H1 (cell line): ENCODE data around the gene SHLD3. TPM values are rescaled to one million over a fixed set of nuclear protein-coding genes. Genes with fewer than 3 reads are reported as not detected.
"Not testable (repeated sequence)": the region's sequence is repeated elsewhere in the genome, so short reads cannot be mapped to it uniquely, and the experiment has no call there.

Experiments
- CTCF ChIA-PET: fragments of 300-600 bp; sonication (Branson Sonifier 250); formaldehyde crosslinking; loops from one replicate; lab custom pipeline; 2021; ENCODE audit not compliant: partially characterized antibody; lab: Charles Lee
- POLR2A ChIA-PET: fragments of 300-600 bp; sonication (Branson Sonifier 250); formaldehyde crosslinking; loops from one replicate; lab custom pipeline; 2021; ENCODE audit warnings: inconsistent platforms; ENCODE audit not compliant: partially characterized antibody; lab: Charles Lee
- DNase-seq, 2 experiments: peaks; one replicate each; pipeline versions ENCODE4 v3.0.0 to v3.0.0-alpha.2; 2010 to 2022; ENCODE audit warnings: low spot score in 2 of 2, low read depth in 1 of 2, mixed read lengths in 1 of 2
- FAIRE-seq: peaks from 2 replicates; lab custom pipeline; 2011; peaks lifted over from hg19 to GRCh38; lab: Jason Lieb, UNC
- H2AFZ ChIP-seq: 2 replicates; pipeline ENCODE4 v1.8.1; 2012; ENCODE audit warnings: low read length, inconsistent platforms
- H2AK5ac ChIP-seq: 2 replicates; pipeline ENCODE4 v1.6.1; 2013; ENCODE audit warnings: low read depth, low read length
- H2BK120ac ChIP-seq: replicated peaks from 2 replicates; pipeline ENCODE3; 2013; ENCODE audit warnings: low read depth, low read length, inconsistent platforms
- H2BK12ac ChIP-seq: 2 replicates; pipeline ENCODE4 v1.6.1; 2013; ENCODE audit warnings: low read depth, low read length
- H2BK15ac ChIP-seq: 2 replicates; pipeline ENCODE4 v1.6.1; 2013; ENCODE audit warnings: low read length
- H2BK20ac ChIP-seq: 2 replicates; pipeline ENCODE4 v1.6.1; 2013; ENCODE audit warnings: low read length
- H2BK5ac ChIP-seq: 2 replicates; pipeline ENCODE4 v1.6.1; 2013; ENCODE audit warnings: low read depth, low read length
- H3K14ac ChIP-seq: 2 replicates; pipeline ENCODE4 v1.6.1; 2013; ENCODE audit warnings: inconsistent platforms; ENCODE audit not compliant: insufficient read length
- H3K18ac ChIP-seq: 2 replicates; pipeline ENCODE4 v1.6.1; 2013; ENCODE audit warnings: low read length; ENCODE audit errors: extremely low read depth
- H3K23ac ChIP-seq: 2 replicates; pipeline ENCODE4 v1.6.1; 2013; ENCODE audit warnings: inconsistent platforms; ENCODE audit not compliant: insufficient read length
- H3K23me2 ChIP-seq: 2 replicates; pipeline ENCODE4 v1.6.1; 2013; ENCODE audit warnings: low read depth, low read length
- H3K27ac ChIP-seq: 2 replicates; pipeline ENCODE4 v1.6.1; 2011; ENCODE audit warnings: low read depth, low read length, inconsistent platforms
- H3K27me3 ChIP-seq, 4 experiments: replicated peaks in 1 of 4; 1 replicate in 1 of 4; 2 replicates in 3 of 4; pipeline versions ENCODE4 v1.6.1 to v1.8.1; 2011 to 2013; ENCODE audit warnings: low read length in 3 of 4, mild to moderate bottlenecking in 3 of 4, inconsistent platforms in 2 of 4, mixed read lengths in 2 of 4, moderate library complexity in 1 of 4; ENCODE audit not compliant: control insufficient read depth in 3 of 4, insufficient read depth in 3 of 4; ENCODE audit errors: extremely low read depth in 1 of 4
- H3K36me3 ChIP-seq, 4 experiments: 2 replicates each; pipeline versions ENCODE4 v1.6.1 to v1.8.1; 2011 to 2013; ENCODE audit warnings: mild to moderate bottlenecking in 4 of 4, low read length in 3 of 4, moderate library complexity in 2 of 4, control low read depth in 1 of 4, inconsistent platforms in 1 of 4; ENCODE audit not compliant: insufficient read depth in 4 of 4, control insufficient read depth in 2 of 4
- H3K4ac ChIP-seq: replicated peaks from 2 replicates; pipeline ENCODE3; 2013; ENCODE audit warnings: low read length, low read depth, mixed read lengths, inconsistent platforms; ENCODE audit not compliant: insufficient read length
- H3K4me1 ChIP-seq, 4 experiments: replicated peaks in 1 of 4; 1 replicate in 1 of 4; 2 replicates in 3 of 4; pipeline versions ENCODE4 v1.6.1 to v1.8.1; 2011 to 2013; ENCODE audit warnings: low read length in 3 of 4, inconsistent platforms in 2 of 4, mixed read lengths in 1 of 4; ENCODE audit not compliant: insufficient read depth in 4 of 4, control insufficient read depth in 3 of 4
- H3K4me2 ChIP-seq, 2 experiments: 2 replicates each; pipeline versions ENCODE4 v1.6.1 to v1.8.1; 2011 to 2013; ENCODE audit warnings: low read depth in 2 of 2, low read length in 2 of 2, control low read depth in 1 of 2, inconsistent platforms in 1 of 2, mild to moderate bottlenecking in 1 of 2; ENCODE audit not compliant: insufficient read depth in 1 of 2
- H3K4me3 ChIP-seq, 4 experiments: fragments of 200-600, 300-600 bp in 1 of 4; sonication (generic), shearing (Covaris generic), sonication (Bioruptor Twin) in 1 of 4; 2 replicates each; pipeline versions ENCODE4 v1.5.1 to v1.8.1; 2011 to 2016; ENCODE audit warnings: low read length in 4 of 4, low read depth in 3 of 4, control low read depth in 2 of 4, inconsistent platforms in 2 of 4, mild to moderate bottlenecking in 2 of 4, mixed read lengths in 1 of 4, moderate library complexity in 1 of 4; ENCODE audit not compliant: insufficient read depth in 2 of 4; ENCODE audit errors: extremely low read depth in 1 of 4
- H3K56ac ChIP-seq: replicated peaks from 2 replicates; pipeline ENCODE3; 2013; ENCODE audit warnings: low read depth, mild to moderate bottlenecking, mixed read lengths, low read length, inconsistent platforms; ENCODE audit not compliant: insufficient read length
- H3K79me1 ChIP-seq: 2 replicates; pipeline ENCODE4 v1.6.1; 2013; ENCODE audit warnings: low read depth, low read length, control low read depth
- H3K79me2 ChIP-seq, 2 experiments: 2 replicates each; pipeline versions ENCODE4 v1.6.1 to v1.8.1; 2012 to 2013; ENCODE audit warnings: low read length in 2 of 2, mild to moderate bottlenecking in 2 of 2, inconsistent platforms in 1 of 2; ENCODE audit not compliant: insufficient read depth in 2 of 2, control insufficient read depth in 1 of 2
- H3K9ac ChIP-seq, 4 experiments: replicated peaks in 1 of 4; 1 replicate in 1 of 4; 2 replicates in 3 of 4; pipeline versions ENCODE4 v1.6.1 to v1.8.1; 2011 to 2013; ENCODE audit warnings: low read depth in 3 of 4, low read length in 3 of 4, control low read depth in 2 of 4, mild to moderate bottlenecking in 2 of 4, moderate library complexity in 2 of 4, inconsistent platforms in 1 of 4; ENCODE audit errors: extremely low read depth in 1 of 4
- H3K9me3 ChIP-seq, 2 experiments: 2 replicates each; pipeline versions ENCODE4 v1.6.1 to v1.8.1; 2012 to 2013; ENCODE audit warnings: mild to moderate bottlenecking in 2 of 2, moderate library complexity in 2 of 2, control low read depth in 1 of 2, inconsistent platforms in 1 of 2, low read depth in 1 of 2, low read length in 1 of 2, mixed read lengths in 1 of 2; ENCODE audit not compliant: insufficient read depth in 2 of 2
- H4K20me1 ChIP-seq, 2 experiments: replicated peaks in 1 of 2; 2 replicates each; pipeline versions ENCODE3 to v1.8.1; 2011 to 2013; ENCODE audit warnings: inconsistent platforms in 2 of 2, low read length in 2 of 2, mild to moderate bottlenecking in 1 of 2; ENCODE audit not compliant: insufficient read depth in 2 of 2, control insufficient read depth in 1 of 2
- H4K5ac ChIP-seq: 2 replicates; pipeline ENCODE4 v1.6.1; 2013; ENCODE audit warnings: low read length, low read depth, mixed read lengths, inconsistent platforms; ENCODE audit not compliant: insufficient read length
- H4K8ac ChIP-seq: 2 replicates; pipeline ENCODE4 v1.8.0; 2013; ENCODE audit warnings: mild to moderate bottlenecking, moderate library complexity, low read length, inconsistent platforms; ENCODE audit not compliant: insufficient read depth; ENCODE audit errors: extremely low read depth
- H4K91ac ChIP-seq: replicated peaks from 2 replicates; pipeline ENCODE3; 2013; ENCODE audit warnings: low read length, mixed read lengths, inconsistent platforms; ENCODE audit not compliant: insufficient read length
- WGBS, 2 experiments: shearing (Covaris generic) in 1 of 2; methylation state at CpG; one replicate each; pipeline versions ENCODE4 v1.1.6 to v1.1.7; 2013 to 2015; ENCODE audit warnings: low lambda C conversion rate in 2 of 2, mixed read lengths in 2 of 2, inconsistent platforms in 1 of 2, low coverage in 1 of 2, missing lambda C conversion rate in 1 of 2; ENCODE audit not compliant: insufficient replicate concordance in 2 of 2, insufficient coverage in 1 of 2, insufficient read length in 1 of 2; ENCODE audit errors: extremely low coverage in 1 of 2, missing lambda C conversion rate in 1 of 2; 5-methylcytosine and 5-hydroxymethylcytosine counted together
- polyA plus RNA-seq, 7 experiments: library from polyadenylated mRNA; depleted of rRNA in 3 of 7; stranded (reverse) in 5 of 7; unstranded in 2 of 7; fragments of >200 nt in 5 of 7; fragments of 200-250 nt in 2 of 7; gene quantifications; 1 replicate in 5 of 7; 2 replicates in 1 of 7; 4 replicates in 1 of 7; pipeline versions ENCODE4 v1.2.1 to v1.2.3, GENCODE V29; 2011 to 2013; ENCODE audit warnings: missing spikeins in 2 of 7, mixed read lengths in 2 of 7
- total RNA-seq: library from RNA; stranded (reverse); fragmentation: NEBNext Ultra II Directional; extraction: Animal tissue kit (Norgen Biotek cat#: 25700); gene quantifications from 2 replicates; pipeline ENCODE4 v1.2.1, GENCODE V29; 2021

Gene SHLD3
- total and polyA plus RNA-seq, 2 of the 8 experiments (the other 6 are each of a cell fraction or from before 2014, with no cell fraction given): 1.9 to 3.2 TPM

DNA sequence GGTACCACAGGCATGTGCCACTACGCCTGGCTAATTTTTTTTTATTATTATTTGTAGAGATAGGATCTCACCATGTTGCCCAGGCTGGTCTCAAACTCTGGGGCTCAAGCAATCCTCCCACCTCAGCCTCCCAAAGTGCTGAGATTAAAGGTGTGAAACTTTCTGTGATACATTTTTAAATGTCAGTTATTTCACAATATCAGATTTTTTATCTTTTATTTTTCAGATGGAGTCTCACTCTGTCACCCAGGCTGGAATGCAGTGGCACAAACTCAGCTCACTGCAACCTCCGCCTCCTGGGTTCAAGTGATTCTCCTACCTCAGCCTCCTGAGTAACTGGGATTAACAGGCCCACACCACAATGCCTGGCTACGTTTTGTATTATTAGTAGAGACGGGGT lies 2.9 kb upstream of the SHLD3 start:
- WGBS, 2 experiments: 95% methylated on average over 4 of the region's 4 CpGs; no CpG with 5 or more reads in 1 of the 2 experiments
- CTCF ChIA-PET: not testable (repeated sequence)

More for the DNA sequence above, 2.9 kb upstream of the SHLD3 start:
- H2BK120ac ChIP-seq, H3K79me1 ChIP-seq, H2BK15ac ChIP-seq, DNase-seq, H4K5ac ChIP-seq, H3K27ac ChIP-seq, H4K8ac ChIP-seq, H3K56ac ChIP-seq, H3K18ac ChIP-seq, H2BK12ac ChIP-seq, H4K91ac ChIP-seq, H3K4me3 ChIP-seq, H3K9ac ChIP-seq, FAIRE-seq, H2AFZ ChIP-seq, H4K20me1 ChIP-seq, H3K4ac ChIP-seq, H3K4me1 ChIP-seq, H3K23me2 ChIP-seq, H3K4me2 ChIP-seq, H2BK5ac ChIP-seq, H2AK5ac ChIP-seq, H3K23ac ChIP-seq, H2BK20ac ChIP-seq, H3K14ac ChIP-seq, H3K27me3 ChIP-seq, H3K9me3 ChIP-seq, H3K36me3 ChIP-seq: not testable (repeated sequence)
- POLR2A ChIA-PET: interaction anchor here (1.2 kb wide), 1 partner anchor 10 kb away, joined by 3 read pairs; no protein-coding TSS in a partner anchor
- H3K79me2 ChIP-seq: peaks cover 5 to 55% of the 10 kb centered on the region in 2 experiments; a peak in 3 of 4 replicates
